HG03108 (cell line): ENCODE data around the gene PLCL1.
"Not testable (repeated sequence)": the region's sequence is repeated elsewhere in the genome, so short reads cannot be mapped to it uniquely, and the experiment has no call there.

ENCODE experiments used
- ATAC-seq: cut with Tn5 transposase; IDR thresholded peaks from one replicate; pipeline ENCODE4 v1.9.1; 2021; ENCODE audit warnings: moderate library complexity; ENCODE audit not compliant: unreplicated experiment

Gene PLCL1

GRCh38 chr2:198146346-198146940 is 342.1 kb downstream of the PLCL1 start:
- no peak for ATAC-seq

GRCh38 chr2:198157314-198157713 is 352.9 kb downstream of the PLCL1 start:
- ATAC-seq: no peak

GRCh38 chr2:198161151-198161550 is 356.8 kb downstream of the PLCL1 start:
- no peak for ATAC-seq

GRCh38 chr2:198162276-198162675 is 357.9 kb downstream of the PLCL1 start:
- no peak for ATAC-seq

- ATAC-seq: no peak
Measured at GRCh38 chr2:198164843-198165242, 360.4 kb downstream of the PLCL1 start.

- ATAC-seq: no peak
Measured at GRCh38 chr2:198165289-198165688, 360.9 kb downstream of the PLCL1 start.

- no peak for ATAC-seq
Measured at GRCh38 chr2:198167346-198167745, 363.0 kb downstream of the PLCL1 start.

GRCh38 chr2:198168651-198169050 is 364.3 kb downstream of the PLCL1 start:
- ATAC-seq: no peak

GRCh38 chr2:198173242-198173641 is 368.8 kb downstream of the PLCL1 start:
- no peak for ATAC-seq

GRCh38 chr2:198173864-198174263 is 369.5 kb downstream of the PLCL1 start:
- no peak for ATAC-seq

GRCh38 chr2:198175271-198175670 is 370.9 kb downstream of the PLCL1 start:
- ATAC-seq: no peak

GRCh38 chr2:198177040-198177439 is 372.6 kb downstream of the PLCL1 start:
- no peak for ATAC-seq

GRCh38 chr2:198178766-198179165 is 374.4 kb downstream of the PLCL1 start:
- no peak for ATAC-seq

GRCh38 chr2:198186257-198186656 is 381.9 kb downstream of the PLCL1 start:
- no peak for ATAC-seq

GRCh38 chr2:198187841-198188240 is 383.4 kb downstream of the PLCL1 start:
- ATAC-seq: no peak

GRCh38 chr2:198188982-198189381 is 384.6 kb downstream of the PLCL1 start:
- ATAC-seq: no peak

- no peak for ATAC-seq
Measured at GRCh38 chr2:198191651-198192050, 387.3 kb downstream of the PLCL1 start.

GRCh38 chr2:198196556-198196955 is 392.2 kb downstream of the PLCL1 start:
- not testable (repeated sequence) for ATAC-seq
